Left lung (tissue), 10 donors: ENCODE measurements around the gene RASA4. TPM values are rescaled to one million over a fixed set of nuclear protein-coding genes. Genes with fewer than 3 reads are reported as not detected.
A peak's percentile ranks its signal among the peaks of the same experiment; 100 is the strongest.
"Not testable (repeated sequence)": the region's sequence is repeated elsewhere in the genome, so short reads cannot be mapped to it uniquely, and the experiment has no call there.

Source experiments
- ATAC-seq: fragments of 200-7000 bp; cut with Tn5 transposase; one replicate; pipeline ENCODE4 v1.9.1; 2020; ENCODE audit warnings: moderate library complexity
- DNase-seq, 4 donors: peaks; one replicate each; pipeline ENCODE4 v3.0.0-alpha.2; 2013 to 2020
- H3K27ac ChIP-seq, 2 donors: fragments of 200-600 bp; sonication (generic) in 1 of 2; one replicate each; pipeline versions ENCODE4 v1.5.0 to v1.8.0; 2020 to 2021
- H3K27me3 ChIP-seq, 2 donors: fragments of 200-600 bp; sonication (generic) in 1 of 2; one replicate each; pipeline versions ENCODE4 v1.5.0 to v1.8.0; 2020 to 2021
- H3K36me3 ChIP-seq, 2 donors: fragments of 200-600 bp; sonication (generic) in 1 of 2; one replicate each; pipeline versions ENCODE4 v1.5.0 to v1.8.0; 2020 to 2021
- H3K4me1 ChIP-seq, 2 donors: fragments of 200-600 bp; one replicate each; pipeline ENCODE4 v1.8.0; 2021
- H3K4me3 ChIP-seq, 2 donors: fragments of 200-600 bp; sonication (generic) in 1 of 2; one replicate each; pipeline versions ENCODE4 v1.5.0 to v1.8.0; 2020 to 2021; ENCODE audit warnings: mild to moderate bottlenecking in 1 of 2
- H3K9me3 ChIP-seq, 2 donors: fragments of 200-600 bp; sonication (generic) in 1 of 2; one replicate each; pipeline versions ENCODE4 v1.5.0 to v1.8.0; 2020 to 2021
- intact Hi-C, 2 donors: fragments of 100-400 bp; cut with DNase I; formaldehyde crosslinking; loops; one replicate each; pipeline versions ENCODE4 v1.11.2 to v1.14.2; 2022
- polyA plus RNA-seq, 6 donors: library from polyadenylated mRNA; unstranded; fragments of 120-200 nt; gene quantifications; one replicate each; pipeline ENCODE4 v1.2.1, GENCODE V29; 2013; ENCODE audit not compliant: insufficient read length in 6 of 6
- total RNA-seq, 2 donors: library from RNA; stranded (reverse); fragmentation: NEBNext Ultra II Directional; extraction: Animal tissue kit (Norgen Biotek cat#: 25700); gene quantifications; one replicate each; pipeline ENCODE4 v1.2.1, GENCODE V29; 2021
- donor health status: DM: no; HTN: yes; CAD: no.
- donor health status: DM: no; HTN: no; CAD: no.

The RASA4 gene
- total and polyA plus RNA-seq, 8 donors, result 16.5 to 43.2 (median 29.3) TPM

- intact Hi-C loops, H3K27ac ChIP-seq, H3K4me1 ChIP-seq, H3K36me3 ChIP-seq, H3K9me3 ChIP-seq, H3K4me3 ChIP-seq, H3K27me3 ChIP-seq, ATAC-seq: not testable (repeated sequence)
- peak in 2 of 4 donors; percentile 20 to 36 for DNase-seq
Observed at GRCh38 chr7:102596036-102596435, 20.5 kb downstream of the RASA4 start.

GRCh38 chr7:102593637-102594334, 22.8 kb downstream of the RASA4 start:
- H3K27ac ChIP-seq, H3K9me3 ChIP-seq, H3K27me3 ChIP-seq, intact Hi-C loops, H3K4me1 ChIP-seq, DNase-seq, H3K4me3 ChIP-seq, H3K36me3 ChIP-seq: not testable (repeated sequence)
- peak; percentile 37 for ATAC-seq

GRCh38 chr7:102592477-102593019, 24.0 kb downstream of the RASA4 start:
- ATAC-seq, result peak; percentile 86
- intact Hi-C loops, result not testable (repeated sequence)

GRCh38 chr7:102589857-102590256, 26.7 kb downstream of the RASA4 start:
- intact Hi-C loops, H3K4me3 ChIP-seq, H3K4me1 ChIP-seq, H3K36me3 ChIP-seq, DNase-seq, H3K9me3 ChIP-seq, H3K27ac ChIP-seq, H3K27me3 ChIP-seq: not testable (repeated sequence)
- ATAC-seq, result peak; percentile 56

More at GRCh38 chr7:102592477-102593019, 24.0 kb downstream of the RASA4 start:
- H3K4me1 ChIP-seq, H3K27me3 ChIP-seq, H3K9me3 ChIP-seq, H3K27ac ChIP-seq, H3K4me3 ChIP-seq, H3K36me3 ChIP-seq: not testable (repeated sequence)
- DNase-seq, result peak in 2 of 4 donors; percentile 85 to 86

- intact Hi-C loops, ATAC-seq, DNase-seq, H3K4me3 ChIP-seq, H3K27ac ChIP-seq, H3K4me1 ChIP-seq, H3K27me3 ChIP-seq, H3K36me3 ChIP-seq, H3K9me3 ChIP-seq: not testable (repeated sequence)
Observed at GRCh38 chr7:102583495-102583894, 33.1 kb downstream of the RASA4 start.

- H3K4me3 ChIP-seq, DNase-seq, H3K27ac ChIP-seq, intact Hi-C loops, H3K36me3 ChIP-seq, H3K4me1 ChIP-seq, H3K9me3 ChIP-seq, H3K27me3 ChIP-seq, ATAC-seq: not testable (repeated sequence)
Observed at GRCh38 chr7:102581722-102582121, 34.8 kb downstream of the RASA4 start.

- peak in 1 of 4 donors; percentile 41 for DNase-seq
- H3K4me3 ChIP-seq, H3K27me3 ChIP-seq, H3K9me3 ChIP-seq, H3K27ac ChIP-seq, intact Hi-C loops, H3K4me1 ChIP-seq, H3K36me3 ChIP-seq, ATAC-seq: not testable (repeated sequence)
Observed at GRCh38 chr7:102578486-102578885, 38.1 kb downstream of the RASA4 start.

GRCh38 chr7:102577315-102578240, 39.0 kb downstream of the RASA4 start:
- H3K9me3 ChIP-seq, H3K27me3 ChIP-seq, ATAC-seq, H3K4me1 ChIP-seq, intact Hi-C loops, H3K36me3 ChIP-seq, H3K4me3 ChIP-seq, H3K27ac ChIP-seq: not testable (repeated sequence)
- DNase-seq, result peak in 1 of 4 donors; percentile 13

GRCh38 chr7:102576363-102576762, 40.2 kb downstream of the RASA4 start:
- intact Hi-C loops, H3K36me3 ChIP-seq, H3K9me3 ChIP-seq, H3K27ac ChIP-seq, H3K27me3 ChIP-seq, H3K4me3 ChIP-seq, ATAC-seq, DNase-seq, H3K4me1 ChIP-seq: not testable (repeated sequence)

- H3K4me3 ChIP-seq, ATAC-seq, H3K27ac ChIP-seq, intact Hi-C loops, H3K27me3 ChIP-seq, H3K9me3 ChIP-seq, H3K36me3 ChIP-seq, H3K4me1 ChIP-seq, DNase-seq: not testable (repeated sequence)
Observed at GRCh38 chr7:102574607-102575006, 41.9 kb downstream of the RASA4 start.
